Smooth muscle cell (in vitro differentiated cells): ENCODE measurements around the gene NPS. TPM values are rescaled to one million over a fixed set of nuclear protein-coding genes. Genes with fewer than 3 reads are reported as not detected.

Source experiments
- DNase-seq: peaks from one replicate; lab custom pipeline; 2025; ENCODE audit not compliant: unreplicated experiment; lab: John Stamatoyannopoulos, UW
- H2AFZ ChIP-seq: fragments of 200-600 bp; sonication (generic); 2 replicates; pipeline ENCODE4 v1.6.0; 2016; ENCODE audit warnings: antibody characterized with exemption, low read depth, mild to moderate bottlenecking
- H3F3A ChIP-seq: fragments of 200-600 bp; sonication (generic); 2 replicates; pipeline ENCODE4 v1.6.0; 2017; ENCODE audit warnings: antibody characterized with exemption, low read depth
- H3K27ac ChIP-seq: fragments of 200-600 bp; sonication (generic); 2 replicates; pipeline ENCODE4 v1.5.1; 2016; ENCODE audit warnings: low read depth, mild to moderate bottlenecking
- H3K27me3 ChIP-seq: fragments of 200-600 bp; sonication (generic); 2 replicates; pipeline ENCODE4 v1.6.1; 2016; ENCODE audit warnings: low read depth, mild to moderate bottlenecking
- H3K36me3 ChIP-seq: fragments of 200-600 bp; sonication (generic); 2 replicates; pipeline ENCODE4 v1.5.1; 2016; ENCODE audit warnings: low read depth
- H3K4me1 ChIP-seq: fragments of 200-600 bp; sonication (generic); 2 replicates; pipeline ENCODE4 v1.5.1; 2016; ENCODE audit warnings: low read depth
- H3K4me2 ChIP-seq: fragments of 200-600 bp; sonication (generic); 2 replicates; pipeline ENCODE4 v1.6.0; 2016; ENCODE audit warnings: mild to moderate bottlenecking
- H3K4me3 ChIP-seq: fragments of 200-600 bp; sonication (generic); 2 replicates; pipeline ENCODE4 v1.5.1; 2016; ENCODE audit warnings: mild to moderate bottlenecking
- H3K79me2 ChIP-seq: fragments of 200-600 bp; sonication (generic); 2 replicates; pipeline ENCODE4 v1.6.0; 2016; ENCODE audit warnings: low read depth, mild to moderate bottlenecking
- H3K9ac ChIP-seq: fragments of 200-600 bp; sonication (generic); 2 replicates; pipeline ENCODE4 v1.6.0; 2016; ENCODE audit warnings: low read depth
- H3K9me3 ChIP-seq: fragments of 200-600 bp; sonication (generic); replicated peaks from 2 replicates; pipeline ENCODE4 v1.5.1; 2016; ENCODE audit warnings: low read depth
- H4K20me1 ChIP-seq: fragments of 200-600 bp; sonication (generic); 2 replicates; pipeline ENCODE4 v1.6.0; 2016; ENCODE audit warnings: low read depth
- CTCF ChIP-seq: fragments of 200-600 bp; sonication (generic); IDR thresholded peaks from 2 replicates; pipeline ENCODE4 v1.5.1; 2017; ENCODE audit warnings: borderline replicate concordance, mild to moderate bottlenecking, antibody characterized with exemption; ENCODE audit not compliant: insufficient read depth, poor library complexity, severe bottlenecking
- WGBS: methylation state at CpG from one replicate; pipeline ENCODE4 v1.1.7; 2016; ENCODE audit warnings: low lambda C conversion rate; 5-methylcytosine and 5-hydroxymethylcytosine counted together
- polyA plus RNA-seq: library from polyadenylated mRNA; unstranded; fragments of >200 nt; fragmentation: Nextera tagmentation; extraction: Ambion mirVana; gene quantifications from 2 replicates; pipeline ENCODE4 v1.2.1, GENCODE V29; 2016
- total RNA-seq: library from RNA; depleted of rRNA; stranded (reverse); fragments of >200 nt; gene quantifications from 2 replicates; pipeline ENCODE4 v1.2.3, GENCODE V29; 2014

The NPS gene
- total and polyA plus RNA-seq, 2 experiments from 2014 or later = not detected

DNA sequence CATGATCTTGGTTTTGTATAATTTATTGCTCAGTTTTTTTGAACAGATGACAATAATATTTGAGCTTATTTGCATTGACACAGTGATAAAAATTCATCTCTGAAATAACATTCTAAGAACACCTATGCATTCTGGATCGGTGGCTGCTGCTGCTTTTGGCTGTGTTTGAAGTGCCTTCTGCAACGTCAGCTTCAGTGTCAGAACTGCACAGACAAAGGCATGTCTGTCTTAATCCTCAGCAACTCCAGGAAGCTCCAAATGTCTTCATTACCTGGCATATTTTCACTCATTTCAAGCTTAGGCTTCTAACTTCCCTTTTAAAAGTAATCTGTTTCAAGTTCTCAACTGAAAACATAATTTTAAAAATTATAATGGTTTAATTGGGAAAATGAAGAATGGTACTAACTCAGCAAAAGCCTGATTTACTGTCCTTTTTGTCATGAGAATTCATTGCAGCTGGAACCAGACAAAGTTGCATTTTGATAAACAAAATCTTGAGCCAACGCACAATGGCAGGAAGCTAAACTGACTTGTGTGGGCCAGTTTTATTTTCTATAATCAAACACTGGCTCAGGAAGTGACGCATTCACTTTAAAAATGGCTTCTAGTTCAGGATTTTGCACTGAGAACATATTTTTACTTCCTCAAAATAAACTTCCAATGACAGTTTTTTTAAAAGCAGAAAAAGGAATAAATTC is 38.7 kb downstream of the NPS start:
- H3K36me3 ChIP-seq = no peaks in the 10 kb centered on the region
- no peaks in the 10 kb centered on the region for H3K79me2 ChIP-seq
- no peaks in the 10 kb centered on the region for H3K9me3 ChIP-seq
- H3F3A ChIP-seq = no peaks in the 10 kb centered on the region
- H4K20me1 ChIP-seq = no peaks in the 10 kb centered on the region
- no peak overlapping the region for H3K9ac ChIP-seq
- 80% methylated on average over 4 of the region's 4 CpGs for WGBS
- no peak overlapping the region for H3K4me3 ChIP-seq
- H2AFZ ChIP-seq = no peak overlapping the region
- no peak overlapping the region for H3K27ac ChIP-seq
- H3K4me1 ChIP-seq = no peaks in the 10 kb centered on the region
- no peak overlapping the region for H3K4me2 ChIP-seq
- no peak for DNase-seq
- peaks cover 22% of the 10 kb centered on the region for H3K27me3 ChIP-seq
- TF ChIP-seq CTCF = no peak

GRCh38 chr10:127592586-127592985 is 43.5 kb downstream of the NPS start:
- 73% methylated on average over 7 of the region's 7 CpGs for WGBS
- no peak for DNase-seq
- peaks cover 26% of the 10 kb centered on the region for H3K27me3 ChIP-seq
- TF ChIP-seq CTCF = no peak
- H3K36me3 ChIP-seq = no peaks in the 10 kb centered on the region
- H3K4me3 ChIP-seq = no peak overlapping the region
- no peaks in the 10 kb centered on the region for H4K20me1 ChIP-seq
- H3K9ac ChIP-seq = no peak overlapping the region
- H3K4me2 ChIP-seq = no peak overlapping the region
- H3K4me1 ChIP-seq = no peaks in the 10 kb centered on the region
- no peak overlapping the region for H2AFZ ChIP-seq
- no peaks in the 10 kb centered on the region for H3K9me3 ChIP-seq
- no peak overlapping the region for H3K27ac ChIP-seq
- no peaks in the 10 kb centered on the region for H3K79me2 ChIP-seq
- H3F3A ChIP-seq = no peaks in the 10 kb centered on the region

- Histone ChIP-seq H4K20me1 (no peaks in the 10 kb centered on the region), H3K27me3 (no peaks in the 10 kb centered on the region), H3F3A (no peaks in the 10 kb centered on the region), H3K9ac (no peak overlapping the region), H2AFZ (no peak overlapping the region), H3K9me3 (no peaks in the 10 kb centered on the region), H3K36me3 (no peaks in the 10 kb centered on the region), H3K27ac (no peak overlapping the region), H3K4me1 (no peaks in the 10 kb centered on the region), H3K4me2 (no peak overlapping the region), H3K4me3 (no peak overlapping the region), H3K79me2 (no peaks in the 10 kb centered on the region)
- no peak for DNase-seq
- TF ChIP-seq CTCF = no peak
- 51% methylated on average over 11 of the region's 11 CpGs for WGBS
Measured at GRCh38 chr10:127600479-127600878, 51.4 kb downstream of the NPS start.

Other genes starting within 250 kb of the NPS start
- gene FOXI2, start 187.9 kb downstream of the NPS start, total RNA-seq = not detected in 2 replicates
- gene FOXI2, start 187.9 kb downstream of the NPS start, polyA plus RNA-seq = not detected in 2 replicates